Stimulated activated naive B cell treated with anti-CD40 and anti-IgM and Interleukin-4, amounts not matched to agents 10 μg/mL and 1 μg/mL and 100 μg/mL, for 72 hours (primary cell): ENCODE data around the gene BAIAP2.
"Not testable (repeated sequence)": the region's sequence is repeated elsewhere in the genome, so short reads cannot be mapped to it uniquely, and the experiment has no call there.

Experiments
- ATAC-seq, 2 donors: fragments of 150-1000 bp; cut with Tn5 transposase; replicated peaks; 2 replicates each; pipeline ENCODE4 v1.10.0; 2021; ENCODE audit warnings: moderate library complexity in 1 of 2
- DNase-seq: peaks from one replicate; pipeline ENCODE4 v3.0.0; 2021
- H3K27ac Mint-ChIP-seq: one replicate; pipeline ENCODE4 v1.8.0; 2022; ENCODE audit warnings: mild to moderate bottlenecking, mixed read lengths
- H3K27me3 Mint-ChIP-seq, 2 donors: one replicate each; pipeline ENCODE4 v1.8.0; 2022; ENCODE audit warnings: mixed read lengths in 2 of 2
- H3K36me3 Mint-ChIP-seq, 2 donors: one replicate each; pipeline ENCODE4 v1.8.0; 2022; ENCODE audit warnings: mixed read lengths in 2 of 2, mild to moderate bottlenecking in 1 of 2
- H3K4me1 Mint-ChIP-seq, 2 donors: one replicate each; pipeline ENCODE4 v1.8.0; 2022; ENCODE audit warnings: mixed read lengths in 2 of 2, mild to moderate bottlenecking in 1 of 2
- H3K4me3 Mint-ChIP-seq, 2 donors: one replicate each; pipeline ENCODE4 v1.8.0; 2022; ENCODE audit warnings: mild to moderate bottlenecking in 2 of 2, mixed read lengths in 2 of 2, moderate library complexity in 1 of 2
- H3K9me3 Mint-ChIP-seq, 2 donors: one replicate each; pipeline ENCODE4 v1.8.0; 2022; ENCODE audit warnings: mixed read lengths in 2 of 2, mild to moderate bottlenecking in 1 of 2

Gene BAIAP2

DNA sequence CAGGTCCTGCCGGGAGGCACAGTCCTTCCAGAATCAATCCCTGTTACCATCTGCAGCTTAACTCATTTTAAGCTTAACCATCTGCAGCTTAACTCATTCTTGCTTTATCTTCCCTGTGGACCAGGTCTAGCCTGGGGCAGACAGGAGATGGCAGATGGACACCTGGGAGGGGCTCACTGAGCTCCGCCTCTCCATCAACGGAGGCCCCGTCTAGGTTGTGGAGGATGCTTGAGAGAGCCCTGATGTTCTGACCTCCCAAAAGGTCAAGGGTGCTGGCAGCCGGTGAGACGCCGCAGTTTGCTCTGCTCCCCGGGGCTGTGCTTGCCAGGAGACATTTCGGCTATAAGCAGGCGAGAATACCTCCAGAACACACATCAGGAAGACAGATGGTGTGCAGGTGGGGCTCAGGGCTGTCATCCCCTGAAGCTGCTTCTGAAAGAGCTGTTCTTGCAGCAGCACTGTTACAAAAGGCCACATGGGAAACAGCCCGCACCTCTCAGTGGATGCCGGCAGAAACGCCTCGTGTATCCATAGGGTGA, 41.3 kb downstream of the BAIAP2 start:
- no peaks in the 10 kb centered on the region for H3K4me1 Mint-ChIP-seq
- ATAC-seq (no peak), DNase-seq (no peak)
- H3K4me3 Mint-ChIP-seq = no peak overlapping the region
- H3K36me3 Mint-ChIP-seq = no peaks in the 10 kb centered on the region
- H3K27me3 Mint-ChIP-seq = no peaks in the 10 kb centered on the region
- H3K9me3 Mint-ChIP-seq = no peaks in the 10 kb centered on the region
- H3K27ac Mint-ChIP-seq = no peak overlapping the region

DNA sequence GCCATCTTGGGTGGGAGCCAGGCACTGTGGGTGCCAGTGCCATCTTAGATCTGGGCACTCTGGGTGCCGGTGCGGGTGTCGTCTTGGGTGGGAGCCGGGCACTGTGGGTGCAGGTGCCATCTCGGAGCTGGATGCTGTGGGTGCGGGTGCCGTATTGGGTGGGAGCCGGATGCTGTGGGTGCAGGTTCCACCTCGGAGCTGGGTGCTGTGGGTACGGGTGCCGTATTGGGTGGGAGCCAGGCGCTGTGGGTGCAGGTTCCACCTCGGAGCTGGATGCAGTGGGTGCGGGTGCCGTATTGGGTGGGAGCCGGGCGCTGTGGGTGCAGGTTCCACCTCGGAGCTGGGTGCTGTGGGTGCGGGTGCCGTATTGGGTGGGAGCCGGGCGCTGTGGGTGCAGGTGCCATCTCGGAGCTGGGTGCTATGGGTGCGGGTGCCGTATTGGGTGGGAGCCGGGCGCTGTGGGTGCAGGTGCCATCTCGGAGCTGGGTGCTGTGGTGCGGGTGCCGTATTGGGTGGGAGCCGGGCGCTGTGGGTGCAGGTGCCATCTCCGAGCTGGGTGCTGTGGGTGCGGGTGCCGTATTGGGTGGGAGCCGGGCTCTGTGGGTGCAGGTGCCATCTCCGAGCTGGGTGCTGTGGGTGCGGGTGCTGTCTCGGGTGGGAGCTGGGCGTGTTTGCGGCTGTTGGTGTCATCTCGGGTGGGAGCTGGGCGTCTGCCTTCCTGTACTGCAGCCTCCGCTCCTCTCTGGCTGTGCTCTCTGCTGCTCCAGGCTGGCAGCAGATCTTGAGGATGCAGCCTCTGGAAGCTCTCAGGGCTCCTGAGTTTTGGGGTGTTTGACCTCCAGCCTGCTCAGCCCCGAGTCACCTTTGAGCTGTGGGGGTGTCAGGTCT, 43.3 kb downstream of the BAIAP2 start:
- not testable (repeated sequence) for H3K27ac Mint-ChIP-seq, DNase-seq, H3K27me3 Mint-ChIP-seq, ATAC-seq, H3K4me3 Mint-ChIP-seq, H3K4me1 Mint-ChIP-seq, H3K36me3 Mint-ChIP-seq, H3K9me3 Mint-ChIP-seq

DNA sequence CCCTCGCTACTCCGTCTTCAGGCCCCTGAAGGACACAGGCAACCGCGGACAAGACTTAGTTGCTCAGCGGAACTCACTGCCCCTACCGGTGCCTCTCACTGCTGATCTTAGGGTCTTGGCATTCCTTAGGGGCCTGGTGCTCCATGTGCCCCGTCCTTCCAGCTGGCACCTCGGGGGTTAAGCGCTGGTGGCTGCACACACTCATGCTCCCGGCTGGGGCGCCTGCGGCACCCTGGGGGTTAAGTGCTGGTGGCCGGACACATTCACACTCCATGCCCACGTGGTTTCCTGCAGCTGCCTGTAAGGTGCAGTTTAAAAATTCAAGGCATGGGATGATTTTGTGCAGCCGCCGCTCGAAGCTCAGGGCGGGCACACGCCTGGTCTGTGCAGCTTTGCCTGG, 45.1 kb downstream of the BAIAP2 start:
- DNase-seq (no peak), ATAC-seq (no peak)
- Mint-ChIP-seq H3K4me3 (no peak overlapping the region), H3K27ac (no peak overlapping the region), H3K4me1 (no peaks in the 10 kb centered on the region), H3K36me3 (no peaks in the 10 kb centered on the region), H3K9me3 (no peaks in the 10 kb centered on the region), H3K27me3 (no peaks in the 10 kb centered on the region)

DNA sequence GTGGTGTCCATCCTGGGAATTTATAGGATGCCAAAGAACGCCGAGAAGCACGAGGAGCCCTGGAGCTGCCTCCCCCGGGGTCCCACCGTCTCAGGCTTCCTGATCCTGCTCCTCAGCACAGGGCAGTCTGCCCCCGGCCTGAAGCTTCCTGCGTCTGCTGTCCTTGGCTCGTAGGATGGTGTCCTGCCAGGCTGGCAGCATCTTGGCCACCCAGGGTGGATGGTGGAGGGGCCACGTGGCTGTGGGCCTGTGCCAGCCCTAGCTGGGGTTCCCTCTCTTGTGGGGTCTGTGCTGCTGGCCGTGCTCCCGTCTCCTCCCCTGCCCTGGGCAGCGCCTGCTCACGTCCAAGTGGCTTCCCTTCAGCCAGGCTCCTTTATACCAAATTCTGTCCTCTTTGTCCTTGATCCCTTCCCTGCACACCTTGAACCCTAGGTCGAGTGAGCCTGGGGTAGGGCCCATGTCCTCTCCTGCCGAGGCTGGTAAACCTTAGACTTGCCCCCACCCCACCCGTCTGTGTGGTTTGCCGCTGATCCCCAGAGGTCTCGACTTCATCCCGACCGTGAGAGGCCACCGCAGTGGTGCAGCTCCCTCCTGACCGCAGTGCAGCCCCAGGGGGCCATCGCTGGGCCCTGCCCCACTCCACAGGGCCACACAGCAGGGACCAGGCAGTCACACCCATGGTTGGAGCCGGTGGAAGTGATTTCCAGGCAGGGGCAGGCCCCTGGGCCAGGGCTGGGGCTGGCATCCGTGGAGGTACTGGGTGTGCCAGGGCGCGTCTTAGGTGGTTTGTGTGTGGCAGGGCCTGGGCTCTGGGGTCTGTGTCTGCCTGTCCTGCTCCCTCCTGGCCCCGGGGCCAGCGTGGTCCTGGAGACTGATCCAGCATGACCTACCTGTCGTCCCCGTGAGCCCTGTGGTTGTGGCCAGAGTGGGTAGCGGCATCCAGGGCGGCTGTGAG, 46.5 kb downstream of the BAIAP2 start:
- DNase-seq = no peak
- no peaks in the 10 kb centered on the region for H3K36me3 Mint-ChIP-seq
- H3K9me3 Mint-ChIP-seq = no peaks in the 10 kb centered on the region
- no peak overlapping the region for H3K4me3 Mint-ChIP-seq
- no peaks in the 10 kb centered on the region for H3K27me3 Mint-ChIP-seq
- no peak for ATAC-seq
- no peaks in the 10 kb centered on the region for H3K4me1 Mint-ChIP-seq
- H3K27ac Mint-ChIP-seq = peak overlapping the region; percentile 3

DNA sequence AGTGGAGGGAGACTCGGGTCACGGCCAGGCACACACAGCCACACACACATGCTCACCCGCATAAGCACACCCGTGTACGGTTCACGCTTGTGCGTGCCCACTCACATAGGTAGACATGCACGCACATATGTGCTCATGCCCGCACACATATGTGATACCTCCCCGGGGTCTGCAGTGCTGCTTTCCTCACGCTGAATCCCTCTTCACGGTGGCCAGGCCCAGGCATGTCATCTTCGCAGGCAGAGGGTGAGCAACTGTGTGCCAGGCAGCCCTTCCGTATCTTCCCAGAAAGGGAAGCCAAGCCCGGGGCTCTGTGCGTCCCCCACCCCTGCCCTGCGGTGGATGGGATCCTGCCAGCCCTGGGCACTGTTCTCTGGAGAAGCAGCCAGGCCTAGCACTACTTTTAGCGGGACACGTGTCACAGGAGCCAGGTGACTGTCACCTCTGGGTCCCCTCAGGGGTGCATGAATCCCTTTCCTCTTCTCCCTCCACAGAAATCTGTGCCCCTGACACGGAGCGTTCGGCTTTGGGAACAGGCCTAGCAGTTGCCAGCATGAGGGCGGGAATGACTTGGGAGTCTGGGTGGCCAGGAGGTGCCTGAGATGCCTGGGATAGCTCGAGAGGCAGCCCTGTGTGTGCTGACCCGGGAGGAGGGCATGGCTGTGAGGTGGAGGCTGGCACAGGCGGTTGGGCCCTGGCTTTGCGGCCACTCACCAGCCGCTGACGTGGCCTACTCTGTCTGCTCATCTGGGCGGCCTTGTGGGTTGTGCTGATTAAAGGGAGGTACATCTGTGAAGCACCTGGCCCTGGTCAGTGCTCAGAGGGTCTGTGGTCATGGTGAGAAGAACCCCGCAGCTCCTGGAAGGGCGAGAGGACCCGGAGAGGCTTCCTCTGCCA, 47.5 kb downstream of the BAIAP2 start:
- H3K27me3 Mint-ChIP-seq = no peaks in the 10 kb centered on the region
- ATAC-seq = no peak
- no peak overlapping the region for H3K4me3 Mint-ChIP-seq
- no peak for DNase-seq
- no peak overlapping the region for H3K27ac Mint-ChIP-seq
- no peaks in the 10 kb centered on the region for H3K36me3 Mint-ChIP-seq
- H3K9me3 Mint-ChIP-seq = no peaks in the 10 kb centered on the region
- H3K4me1 Mint-ChIP-seq = peaks cover 0 to 2% of the 10 kb centered on the region in 2 donors

DNA sequence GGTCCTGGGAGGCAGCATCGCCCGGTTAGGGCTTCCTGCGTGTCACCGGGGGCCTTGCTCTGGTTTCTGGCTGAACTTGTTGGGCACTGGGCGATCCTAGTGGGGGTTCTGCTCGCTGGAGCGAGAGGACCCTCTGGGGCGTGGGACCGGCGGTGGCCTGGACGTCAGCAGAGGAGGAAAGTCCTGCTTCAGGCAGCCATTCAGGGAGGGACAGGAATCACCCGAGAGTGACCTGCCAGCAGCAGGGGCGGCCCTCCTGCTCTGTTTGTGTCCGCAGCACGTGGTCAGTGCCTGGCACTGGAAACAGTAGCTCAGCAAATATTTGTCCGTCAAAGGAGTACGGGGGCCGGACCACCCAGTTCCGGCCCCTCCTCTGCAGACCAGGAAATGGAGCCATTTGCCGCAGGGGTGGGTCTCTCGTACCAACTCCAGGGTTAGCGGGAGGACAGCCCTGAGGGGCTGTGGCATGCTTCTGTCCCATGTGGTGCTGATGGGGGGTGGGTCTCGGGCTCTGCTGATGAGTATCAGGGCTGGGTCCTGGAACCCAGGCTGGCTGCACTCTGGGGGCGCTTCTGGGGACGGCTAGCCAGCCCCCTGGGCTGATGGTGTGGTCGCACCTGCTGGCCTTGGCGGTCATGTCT, 48.3 kb downstream of the BAIAP2 start:
- ATAC-seq = no peak
- Mint-ChIP-seq H3K27ac (no peak overlapping the region), H3K4me1 (peaks cover 0 to 2% of the 10 kb centered on the region in 2 donors), H3K4me3 (no peak overlapping the region), H3K9me3 (no peaks in the 10 kb centered on the region), H3K36me3 (no peaks in the 10 kb centered on the region), H3K27me3 (no peaks in the 10 kb centered on the region)
- DNase-seq = no peak

DNA sequence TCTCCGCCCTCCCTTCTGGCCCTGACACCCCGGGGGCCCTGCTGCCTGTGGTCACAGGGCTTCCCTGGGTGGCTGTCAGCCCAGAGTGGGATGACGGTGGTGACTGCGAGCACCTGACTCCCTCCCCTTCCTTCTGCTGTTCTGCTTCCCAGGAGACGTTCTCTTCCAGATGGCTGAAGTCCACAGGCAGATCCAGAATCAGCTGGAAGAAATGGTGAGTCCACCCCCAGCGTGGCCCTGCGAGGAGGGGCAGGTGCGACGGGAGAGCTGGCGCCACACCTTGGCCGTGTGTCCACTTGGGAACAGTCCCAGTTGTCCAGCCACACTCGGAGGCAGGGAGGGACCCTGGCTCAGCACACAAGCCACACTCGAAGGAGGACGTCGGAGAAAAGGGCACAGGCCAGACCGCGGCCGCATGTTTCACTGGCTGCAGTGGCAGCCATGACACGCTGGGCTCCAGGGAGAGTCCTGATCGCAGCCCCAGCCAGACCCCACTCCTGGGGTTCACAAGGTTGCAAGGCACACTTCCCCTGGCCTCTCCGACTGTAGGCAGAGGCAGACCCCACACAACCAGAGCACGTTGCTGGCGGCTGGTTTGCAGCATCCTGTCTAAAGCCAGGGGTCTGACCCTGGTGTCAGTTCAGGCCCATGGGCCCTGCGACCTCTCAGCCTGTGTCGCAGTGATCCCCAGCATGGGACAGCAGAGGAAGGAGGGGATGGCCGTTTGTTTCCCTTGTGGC, 49.9 kb downstream of the BAIAP2 start:
- DNase-seq = no peak
- Mint-ChIP-seq H3K27ac (no peak overlapping the region), H3K4me3 (no peak overlapping the region), H3K9me3 (no peaks in the 10 kb centered on the region), H3K4me1 (peaks cover 0 to 2% of the 10 kb centered on the region in 2 donors), H3K36me3 (no peaks in the 10 kb centered on the region), H3K27me3 (no peaks in the 10 kb centered on the region)
- no peak for ATAC-seq

DNA sequence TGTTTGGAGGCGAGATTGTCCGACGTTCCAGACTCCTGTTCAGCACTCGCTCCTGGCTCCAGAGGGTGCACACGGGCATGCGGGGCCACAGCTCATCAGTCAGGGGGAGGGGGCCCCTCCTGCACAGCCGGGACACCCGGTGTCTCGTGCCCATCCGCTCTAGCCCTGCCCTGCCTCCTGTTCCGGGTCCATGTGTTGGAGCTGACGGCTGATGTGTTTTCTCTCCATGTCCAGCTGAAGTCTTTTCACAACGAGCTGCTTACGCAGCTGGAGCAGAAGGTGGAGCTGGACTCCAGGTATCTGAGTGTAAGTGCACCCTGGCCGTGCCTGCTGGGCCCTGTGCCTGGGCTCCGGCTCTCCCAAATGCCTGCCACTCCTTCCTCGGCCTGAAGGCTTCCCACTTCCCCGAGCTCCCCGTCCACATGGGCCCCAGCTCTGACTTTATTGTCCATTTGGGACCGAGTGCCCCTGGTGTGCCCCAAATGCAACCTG, 50.5 kb downstream of the BAIAP2 start:
- H3K27ac Mint-ChIP-seq = no peak overlapping the region
- H3K9me3 Mint-ChIP-seq = no peaks in the 10 kb centered on the region
- DNase-seq (no peak), ATAC-seq (no peak)
- H3K27me3 Mint-ChIP-seq = no peaks in the 10 kb centered on the region
- H3K4me1 Mint-ChIP-seq = peaks cover 0 to 2% of the 10 kb centered on the region in 2 donors
- no peak overlapping the region for H3K4me3 Mint-ChIP-seq
- no peaks in the 10 kb centered on the region for H3K36me3 Mint-ChIP-seq

DNA sequence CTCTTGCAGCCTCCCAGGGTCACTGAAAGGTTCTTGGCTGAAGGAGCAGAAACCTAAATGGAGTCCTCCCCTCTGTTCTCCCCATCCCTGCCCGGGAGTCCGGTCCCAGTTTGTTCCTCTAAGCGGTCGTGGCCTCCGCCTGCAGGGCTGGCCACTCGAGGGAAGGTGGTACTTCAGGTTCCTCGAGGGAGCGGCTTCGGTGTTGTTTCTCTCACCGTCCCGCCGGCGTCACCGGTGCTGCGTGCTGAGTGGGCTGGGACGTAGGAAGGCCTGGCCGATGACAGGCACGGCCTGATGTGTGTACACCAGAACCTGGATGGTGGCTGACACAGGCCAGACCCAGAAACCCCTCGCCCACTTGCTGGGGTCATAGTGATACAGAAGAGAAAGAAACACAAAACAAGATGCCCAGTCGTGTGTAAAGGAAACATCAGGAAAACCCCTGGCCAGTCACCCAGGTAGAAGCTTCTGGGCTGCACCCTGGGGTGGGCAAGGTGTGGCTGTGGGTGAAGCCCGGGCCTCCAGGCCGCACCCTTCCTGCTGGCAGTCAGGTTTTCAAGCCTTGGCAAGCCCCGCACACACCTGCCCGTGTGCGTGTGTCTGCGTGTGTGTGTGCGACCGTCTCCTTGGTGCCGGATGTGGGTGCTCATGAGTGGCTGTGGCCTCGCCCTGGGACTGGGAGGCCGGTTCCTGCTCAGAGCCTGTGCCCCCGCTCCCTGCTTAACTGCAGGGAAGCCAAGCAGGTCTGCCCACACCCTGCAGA, 52.0 kb downstream of the BAIAP2 start:
- ATAC-seq (peak in 1 of 2 donors; percentile 15), DNase-seq (no peak)
- Mint-ChIP-seq H3K27me3 (no peaks in the 10 kb centered on the region), H3K27ac (no peak overlapping the region), H3K36me3 (no peaks in the 10 kb centered on the region), H3K4me1 (peaks cover 0 to 2% of the 10 kb centered on the region in 2 donors), H3K9me3 (no peaks in the 10 kb centered on the region), H3K4me3 (no peak overlapping the region)

DNA sequence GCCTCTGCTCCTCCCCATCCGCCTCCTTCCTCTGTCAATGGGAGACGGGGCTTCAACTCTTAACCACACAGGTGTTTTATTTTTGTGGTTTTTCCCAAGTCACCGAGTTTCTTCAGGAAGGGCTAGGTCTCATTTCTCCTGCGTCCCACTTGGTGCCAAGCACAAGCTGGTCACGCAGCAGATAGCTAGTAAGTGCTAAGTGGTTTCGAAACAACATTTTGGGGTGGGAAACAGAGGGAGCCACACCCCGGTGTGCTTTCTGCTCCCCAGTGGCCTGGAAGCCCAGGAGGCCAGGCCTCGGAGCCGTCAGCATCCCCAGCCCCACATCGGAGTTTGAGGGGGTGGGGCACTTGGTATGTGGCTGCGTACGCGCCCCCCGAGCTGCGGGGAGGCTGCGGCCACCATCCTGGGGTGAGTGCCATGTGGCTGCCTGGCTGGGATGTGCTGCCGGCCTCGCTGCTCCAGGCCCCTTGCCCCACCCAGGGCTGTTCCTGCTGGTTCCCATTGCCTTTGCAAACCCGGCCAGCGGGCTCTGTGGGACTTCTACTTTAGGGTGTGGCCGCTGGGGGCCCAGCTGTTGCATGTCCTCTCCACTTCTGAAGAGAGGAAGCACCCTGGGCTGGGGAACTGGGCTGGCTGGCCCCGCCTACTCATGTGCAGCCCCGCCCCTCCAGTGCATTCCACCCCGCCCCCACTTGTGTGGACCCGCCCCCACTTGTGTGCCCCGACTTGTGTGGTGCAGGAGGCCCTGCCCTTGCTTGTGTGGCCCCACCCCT, 55.6 kb downstream of the BAIAP2 start:
- DNase-seq (no peak), ATAC-seq (peak; percentile 16 to 33)
- Mint-ChIP-seq H3K27me3 (peaks cover 0 to 4% of the 10 kb centered on the region in 2 donors), H3K36me3 (no peaks in the 10 kb centered on the region), H3K27ac (no peak overlapping the region), H3K4me3 (no peak overlapping the region), H3K9me3 (no peaks in the 10 kb centered on the region), H3K4me1 (peaks cover 2 to 3% of the 10 kb centered on the region in 2 donors)

DNA sequence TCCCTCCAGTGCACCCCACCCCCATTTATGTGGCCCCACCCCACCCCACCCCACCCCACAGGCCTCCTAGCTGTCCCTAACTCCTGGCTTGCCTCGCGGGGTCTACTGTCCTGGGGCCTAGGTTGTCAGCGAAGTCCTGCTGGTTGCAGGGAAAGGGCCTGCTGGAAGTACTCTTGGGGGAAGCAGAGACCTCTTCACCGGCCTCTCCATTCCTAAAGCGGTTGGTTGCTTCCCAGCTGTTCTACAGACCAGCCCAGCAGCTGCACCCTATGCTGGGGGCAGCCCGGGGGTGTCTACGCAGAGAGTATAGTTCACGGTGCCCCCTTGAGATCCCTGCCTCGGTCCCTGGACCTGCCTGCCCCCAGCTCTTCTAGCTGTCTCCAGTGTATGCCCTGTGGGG, 56.2 kb downstream of the BAIAP2 start:
- Mint-ChIP-seq H3K27me3 (peaks cover 4% of the 10 kb centered on the region in 2 donors), H3K4me1 (peaks cover 6% of the 10 kb centered on the region in 2 donors), H3K27ac (no peak overlapping the region), H3K36me3 (no peaks in the 10 kb centered on the region), H3K4me3 (no peak overlapping the region), H3K9me3 (no peaks in the 10 kb centered on the region)
- DNase-seq (no peak), ATAC-seq (no peak)
